Lower lobe of right lung (tissue), 2 donors: ENCODE results near the gene SLC51A. TPM values are rescaled to one million over a fixed set of nuclear protein-coding genes. Genes with fewer than 3 reads are reported as not detected.

Experiments
- ATAC-seq, 2 donors: fragments of 200-7000 bp; cut with Tn5 transposase; one replicate each; pipeline ENCODE4 v1.9.1; 2020 to 2022; ENCODE audit warnings: mild to moderate bottlenecking in 2 of 2, moderate library complexity in 2 of 2
- DNase-seq: peaks from one replicate; pipeline ENCODE4 v3.0.0-alpha.2; 2020
- H3K27ac ChIP-seq: fragments of 200-600 bp; one replicate; pipeline ENCODE4 v1.8.0; 2022
- H3K27me3 ChIP-seq: fragments of 200-600 bp; one replicate; pipeline ENCODE4 v1.8.0; 2022; ENCODE audit warnings: low read depth
- H3K36me3 ChIP-seq: fragments of 200-600 bp; one replicate; pipeline ENCODE4 v1.8.0; 2022; ENCODE audit warnings: mild to moderate bottlenecking
- H3K4me1 ChIP-seq: fragments of 200-600 bp; one replicate; pipeline ENCODE4 v1.8.0; 2022
- H3K4me3 ChIP-seq: fragments of 200-600 bp; one replicate; pipeline ENCODE4 v1.8.0; 2022; ENCODE audit warnings: mild to moderate bottlenecking
- H3K9me3 ChIP-seq: fragments of 200-600 bp; one replicate; pipeline ENCODE4 v1.8.0; 2022
- intact Hi-C: fragments of 100-400 bp; cut with DNase I; formaldehyde crosslinking; loops from one replicate; pipeline ENCODE4 v1.11.0; 2022
- total RNA-seq: library from RNA; stranded (reverse); fragmentation: NEBNext Ultra II Directional; extraction: Animal tissue kit (Norgen Biotek cat#: 25700); gene quantifications from one replicate; pipeline ENCODE4 v1.2.1, GENCODE V29; 2021
- TF ChIP-seq, protein P1 (sequence below): fragments of 200-600 bp; IDR thresholded peaks from one replicate; pipeline ENCODE4 v1.8.0; 2022; ENCODE audit warnings: antibody characterized with exemption, mild to moderate bottlenecking
- donor health status: DM: no; HTN: yes; CAD: no; lungs with severe emphysema.

SLC51A gene
- total RNA-seq, 1 donor from 2014 or later = 1.3 TPM

DNA sequence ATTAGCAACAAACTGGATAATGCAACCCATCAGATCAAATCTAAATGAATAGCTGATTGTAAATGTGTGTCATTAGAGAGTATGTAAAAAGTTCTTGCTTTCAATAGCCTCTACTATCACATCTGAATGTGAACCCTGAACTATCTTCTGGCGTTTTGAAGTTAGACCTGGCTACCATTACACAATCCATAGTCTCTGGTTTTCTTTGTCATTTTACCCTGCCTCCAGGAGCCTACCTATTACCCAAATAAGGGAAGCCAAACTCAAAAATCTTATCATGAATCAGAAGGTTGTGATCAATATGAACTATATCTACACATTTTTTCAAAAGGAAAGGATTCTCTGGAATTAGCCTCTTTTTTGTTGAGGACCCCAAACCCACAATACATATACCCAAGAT is 39.4 kb downstream of the SLC51A start:
- ATAC-seq (no peak), DNase-seq (no peak)
- intact Hi-C loops = no loop called here
- no peaks in the 10 kb centered on the region for H3K9me3 ChIP-seq
- H3K27ac ChIP-seq = no peak overlapping the region
- H3K4me1 ChIP-seq = no peaks in the 10 kb centered on the region
- TF ChIP-seq, protein P1, sequence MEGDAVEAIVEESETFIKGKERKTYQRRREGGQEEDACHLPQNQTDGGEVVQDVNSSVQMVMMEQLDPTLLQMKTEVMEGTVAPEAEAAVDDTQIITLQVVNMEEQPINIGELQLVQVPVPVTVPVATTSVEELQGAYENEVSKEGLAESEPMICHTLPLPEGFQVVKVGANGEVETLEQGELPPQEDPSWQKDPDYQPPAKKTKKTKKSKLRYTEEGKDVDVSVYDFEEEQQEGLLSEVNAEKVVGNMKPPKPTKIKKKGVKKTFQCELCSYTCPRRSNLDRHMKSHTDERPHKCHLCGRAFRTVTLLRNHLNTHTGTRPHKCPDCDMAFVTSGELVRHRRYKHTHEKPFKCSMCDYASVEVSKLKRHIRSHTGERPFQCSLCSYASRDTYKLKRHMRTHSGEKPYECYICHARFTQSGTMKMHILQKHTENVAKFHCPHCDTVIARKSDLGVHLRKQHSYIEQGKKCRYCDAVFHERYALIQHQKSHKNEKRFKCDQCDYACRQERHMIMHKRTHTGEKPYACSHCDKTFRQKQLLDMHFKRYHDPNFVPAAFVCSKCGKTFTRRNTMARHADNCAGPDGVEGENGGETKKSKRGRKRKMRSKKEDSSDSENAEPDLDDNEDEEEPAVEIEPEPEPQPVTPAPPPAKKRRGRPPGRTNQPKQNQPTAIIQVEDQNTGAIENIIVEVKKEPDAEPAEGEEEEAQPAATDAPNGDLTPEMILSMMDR = no peak
- no peak overlapping the region for H3K4me3 ChIP-seq
- H3K36me3 ChIP-seq = peaks cover 58% of the 10 kb centered on the region
- H3K27me3 ChIP-seq = no peaks in the 10 kb centered on the region

DNA sequence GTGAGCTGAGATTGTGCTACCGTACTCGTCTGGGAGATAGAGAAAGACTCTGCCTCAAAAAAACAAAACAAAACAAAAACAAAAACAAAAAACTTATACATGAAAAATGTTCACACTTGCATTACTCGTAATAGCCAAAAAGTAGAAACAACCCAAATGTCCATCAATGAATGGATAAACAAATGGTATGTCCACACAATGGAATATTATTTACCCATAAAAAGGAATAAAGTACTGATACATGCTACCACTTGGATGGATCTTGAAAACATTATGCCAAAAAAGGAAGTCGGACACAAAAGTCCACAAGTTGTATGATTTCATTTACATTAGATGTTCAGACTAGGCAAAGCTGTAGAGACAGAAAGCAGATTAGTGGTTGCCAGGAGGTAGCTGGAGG is 44.5 kb downstream of the SLC51A start:
- Histone ChIP-seq H3K4me1 (no peaks in the 10 kb centered on the region), H3K36me3 (peaks cover 75% of the 10 kb centered on the region), H3K4me3 (no peak overlapping the region), H3K27ac (no peak overlapping the region), H3K27me3 (no peaks in the 10 kb centered on the region), H3K9me3 (no peaks in the 10 kb centered on the region)
- no peak for ATAC-seq
- no peak for DNase-seq
- intact Hi-C loops = no loop called here
- TF ChIP-seq, protein P1 = no peak

DNA sequence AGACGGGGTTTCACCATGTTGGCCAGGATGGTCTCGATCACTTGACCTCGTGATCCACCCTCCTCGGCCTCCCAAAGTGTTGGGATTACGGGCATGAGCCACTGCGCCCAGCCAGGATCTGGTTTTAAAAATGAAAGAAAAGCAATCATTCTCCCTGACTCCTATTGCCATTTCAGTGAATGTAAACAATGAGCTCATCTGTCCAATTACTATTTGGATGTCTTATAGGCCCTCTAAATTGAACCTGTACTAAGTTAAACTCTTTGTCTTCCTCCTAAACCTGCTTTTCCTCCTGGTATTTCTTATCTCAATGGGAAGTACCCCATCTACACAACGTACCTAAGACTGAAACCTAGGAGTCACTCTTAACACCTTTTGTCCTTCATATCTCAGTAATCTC is 47.5 kb downstream of the SLC51A start:
- no peak for ATAC-seq
- intact Hi-C loops = no loop called here
- Histone ChIP-seq H3K27me3 (no peaks in the 10 kb centered on the region), H3K36me3 (peaks cover 83% of the 10 kb centered on the region), H3K27ac (no peak overlapping the region), H3K4me3 (no peak overlapping the region), H3K4me1 (peaks cover 6% of the 10 kb centered on the region), H3K9me3 (no peaks in the 10 kb centered on the region)
- TF ChIP-seq, protein P1 = no peak
- no peak for DNase-seq

DNA sequence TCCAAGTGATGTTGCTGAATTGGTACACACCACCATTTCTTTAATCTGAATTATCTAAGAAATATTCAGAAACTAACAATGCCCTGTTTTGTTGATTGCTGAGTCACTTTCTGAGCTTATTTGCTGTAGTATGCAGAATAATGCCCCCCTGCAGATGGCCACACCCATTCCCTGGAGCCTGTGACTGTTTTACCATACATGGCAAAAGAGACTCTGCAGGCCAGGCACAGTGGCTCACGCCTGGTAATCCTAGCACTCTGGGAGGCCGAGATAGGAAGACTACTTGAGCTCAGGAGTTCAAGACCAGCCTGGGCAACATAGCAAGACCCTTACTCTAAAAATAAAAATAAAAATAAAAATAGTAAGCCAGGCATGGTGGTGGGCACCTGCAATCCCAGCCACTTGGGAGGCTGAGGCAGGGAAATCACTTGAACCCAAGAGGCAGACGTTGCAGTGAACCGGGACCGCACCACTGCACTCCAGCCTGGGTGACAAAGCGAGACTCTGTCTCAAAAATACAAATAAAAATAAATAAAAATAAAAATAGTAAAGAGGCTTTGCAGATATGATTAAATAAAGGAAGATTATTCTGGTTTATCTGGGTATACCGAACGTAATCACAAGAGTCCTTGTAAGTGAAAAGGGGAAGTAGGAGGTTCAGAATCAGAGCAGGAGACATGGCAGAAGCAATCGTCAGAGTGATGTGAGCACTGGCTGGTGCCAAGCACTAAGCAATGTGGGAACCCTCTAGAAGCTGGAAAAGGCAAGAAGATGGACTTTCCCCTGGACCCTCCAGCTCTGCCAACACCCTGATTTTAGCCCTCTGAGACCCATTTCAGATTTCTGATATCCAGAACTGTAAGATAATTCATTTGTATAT is 52.2 kb downstream of the SLC51A start:
- TF ChIP-seq, protein P1 = no peak
- no peaks in the 10 kb centered on the region for H3K9me3 ChIP-seq
- H3K36me3 ChIP-seq = peaks cover 85% of the 10 kb centered on the region
- no peak for DNase-seq
- intact Hi-C loops = no loop called here
- no peak overlapping the region for H3K27ac ChIP-seq
- ATAC-seq = peak in 1 of 2 donors; percentile 66
- peaks cover 10% of the 10 kb centered on the region for H3K4me1 ChIP-seq
- no peaks in the 10 kb centered on the region for H3K27me3 ChIP-seq
- H3K4me3 ChIP-seq = no peak overlapping the region

DNA sequence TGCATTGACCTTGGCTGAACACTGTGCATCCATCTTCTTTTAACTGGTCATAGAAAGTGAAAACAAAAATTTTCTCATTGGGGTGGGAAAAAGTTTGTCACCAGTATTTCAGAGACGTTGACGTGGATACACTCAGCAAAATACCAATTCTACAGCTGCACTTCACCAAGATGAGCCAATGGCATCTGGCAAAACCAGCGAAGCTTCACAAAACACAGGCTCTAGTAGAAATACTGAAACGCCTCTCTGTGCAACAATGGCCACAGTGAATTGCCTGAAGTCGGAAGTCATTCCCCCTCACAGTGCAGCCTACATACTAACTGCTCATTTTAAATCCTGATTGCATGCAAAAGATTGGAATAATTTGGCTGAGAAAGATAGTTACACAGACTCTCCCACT is 54.2 kb downstream of the SLC51A start:
- Histone ChIP-seq H3K4me1 (peaks cover 22% of the 10 kb centered on the region), H3K4me3 (no peak overlapping the region), H3K9me3 (no peaks in the 10 kb centered on the region), H3K27me3 (no peaks in the 10 kb centered on the region), H3K36me3 (peaks cover 65% of the 10 kb centered on the region), H3K27ac (no peak overlapping the region)
- intact Hi-C loops = no loop called here
- ATAC-seq (no peak), DNase-seq (no peak)
- TF ChIP-seq, protein P1 = no peak
